Stimulated activated CD4-positive, alpha-beta T cell treated with anti-CD3 and anti-CD28 coated beads, Interleukin-1b, Interleukin-23, amount 100 ng/mL, for 1 hour (primary cell): ENCODE measurements around the gene CARF.
A peak's percentile ranks its signal among the peaks of the same experiment; 100 is the strongest.
"Not testable (repeated sequence)": the region's sequence is repeated elsewhere in the genome, so short reads cannot be mapped to it uniquely, and the experiment has no call there.

Experiments
- DNase-seq, 2 donors: peaks; one replicate each; pipeline ENCODE4 v3.0.0-alpha.2; 2020; ENCODE audit warnings: low read depth in 2 of 2

The CARF gene

GRCh38 chr2:202938960-202939359, 26.9 kb downstream of the CARF start:
- DNase-seq: no peak

GRCh38 chr2:202941771-202942170, 29.7 kb downstream of the CARF start:
- no peak for DNase-seq

GRCh38 chr2:202944408-202944807, 32.3 kb downstream of the CARF start:
- DNase-seq: no peak

- DNase-seq: no peak
These were observed 32.7 kb downstream of the CARF start for GRCh38 chr2:202944816-202945215.

GRCh38 chr2:202945497-202945896, 33.4 kb downstream of the CARF start:
- DNase-seq: no peak

GRCh38 chr2:202949333-202949732, 37.3 kb downstream of the CARF start:
- DNase-seq: not testable (repeated sequence)

GRCh38 chr2:202950592-202950991, 38.5 kb downstream of the CARF start:
- DNase-seq: no peak

GRCh38 chr2:202960524-202960923, 48.4 kb downstream of the CARF start:
- no peak for DNase-seq

GRCh38 chr2:202963712-202964111, 51.6 kb downstream of the CARF start:
- no peak for DNase-seq

GRCh38 chr2:202965810-202966460, 53.9 kb downstream of the CARF start:
- DNase-seq: no peak

GRCh38 chr2:202969404-202969803, 57.3 kb downstream of the CARF start:
- not testable (repeated sequence) for DNase-seq

- DNase-seq: no peak
These were observed 64.7 kb downstream of the CARF start for GRCh38 chr2:202976809-202977208.

GRCh38 chr2:202982779-202983491, 70.9 kb downstream of the CARF start:
- no peak for DNase-seq

GRCh38 chr2:202989749-202990148, 77.7 kb downstream of the CARF start:
- no peak for DNase-seq

- no peak for DNase-seq
These were observed 78.4 kb downstream of the CARF start for GRCh38 chr2:202990501-202990900.

GRCh38 chr2:202997113-202997512, 85.0 kb downstream of the CARF start:
- DNase-seq: not testable (repeated sequence)

- no peak for DNase-seq
These were observed 90.2 kb downstream of the CARF start for GRCh38 chr2:203002054-203002821.

- no peak for DNase-seq
These were observed 91.6 kb downstream of the CARF start for GRCh38 chr2:203003716-203004115.

GRCh38 chr2:203014456-203015199, 102.6 kb downstream of the CARF start, which contains the start of gene NBEAL1:
Gene NBEAL1 (plus strand): TSS chr2:203014875. CDS start chr2:203016385, 1,510 bp downstream.
- peak; percentile 90 to 96 for DNase-seq

- no peak for DNase-seq
These were observed 104.6 kb downstream of the CARF start for GRCh38 chr2:203016716-203017115.

- no peak for DNase-seq
These were observed 106.1 kb downstream of the CARF start for GRCh38 chr2:203018181-203018580.

- no peak for DNase-seq
These were observed 107.1 kb downstream of the CARF start for GRCh38 chr2:203019142-203019541.
